Loucy (cell line): ENCODE results near the gene COQ8B.

Experiments used
- H2AFZ ChIP-seq: fragments of 200-600 bp; sonication (generic); 2 replicates; pipeline ENCODE4 v1.6.0; 2016; ENCODE audit warnings: antibody characterized with exemption, mild to moderate bottlenecking, low read length, moderate library complexity
- H3F3A ChIP-seq: fragments of 200-600 bp; 2 replicates; pipeline ENCODE4 v1.6.0; 2016; ENCODE audit warnings: antibody characterized with exemption, low read depth, mild to moderate bottlenecking
- H3K27me3 ChIP-seq: fragments of 200-600 bp; sonication (generic); 2 replicates; pipeline ENCODE4 v1.6.1; 2014; ENCODE audit warnings: low read length, mild to moderate bottlenecking; ENCODE audit not compliant: insufficient read depth, poor library complexity, severe bottlenecking
- H3K36me3 ChIP-seq: fragments of 200-600 bp; sonication (generic); 2 replicates; pipeline ENCODE4 v1.6.1; 2016; ENCODE audit warnings: low read length; ENCODE audit not compliant: insufficient read depth
- H3K4me1 ChIP-seq: fragments of 200-600 bp; sonication (generic); 2 replicates; pipeline ENCODE4 v1.5.1; 2014; ENCODE audit warnings: low read length, mild to moderate bottlenecking; ENCODE audit not compliant: insufficient read depth, poor library complexity, severe bottlenecking
- H3K4me2 ChIP-seq: fragments of 200-600 bp; sonication (generic); 2 replicates; pipeline ENCODE4 v1.6.0; 2014; ENCODE audit warnings: antibody characterized with exemption, low read length, low read depth, mild to moderate bottlenecking; ENCODE audit not compliant: poor library complexity, severe bottlenecking
- H3K4me3 ChIP-seq: fragments of 200-600 bp; sonication (generic); 2 replicates; pipeline ENCODE4 v1.5.1; 2014; ENCODE audit warnings: low read length, mild to moderate bottlenecking, mixed read lengths; ENCODE audit not compliant: poor library complexity, severe bottlenecking
- H3K79me2 ChIP-seq: fragments of 200-600 bp; sonication (generic); 2 replicates; pipeline ENCODE4 v1.6.1; 2014; ENCODE audit warnings: low read length; ENCODE audit not compliant: insufficient read depth
- H3K9ac ChIP-seq: fragments of 200-600 bp; sonication (generic); 2 replicates; pipeline ENCODE4 v1.6.0; 2014; ENCODE audit warnings: mild to moderate bottlenecking, low read depth, low read length, moderate library complexity; ENCODE audit not compliant: poor library complexity, severe bottlenecking
- H3K9me2 ChIP-seq: fragments of 200-600 bp; sonication (generic); replicated peaks from 2 replicates; pipeline ENCODE4 v1.6.1; 2016; ENCODE audit warnings: low read depth, low read length, mixed read lengths
- H3K9me3 ChIP-seq: fragments of 200-600 bp; sonication (generic); 2 replicates; pipeline ENCODE4 v1.6.1; 2014; ENCODE audit warnings: mild to moderate bottlenecking, antibody characterized with exemption, low read length, low read depth; ENCODE audit not compliant: insufficient read depth
- H4K20me1 ChIP-seq: fragments of 200-600 bp; sonication (generic); 2 replicates; pipeline ENCODE4 v1.6.0; 2014; ENCODE audit warnings: antibody characterized with exemption, low read length, mild to moderate bottlenecking; ENCODE audit not compliant: insufficient read depth, poor library complexity, severe bottlenecking
- CTCF ChIP-seq: fragments of 200-600 bp; sonication (generic); conservative IDR thresholded peaks from 2 replicates; pipeline ENCODE4 v1.5.1; 2014; ENCODE audit warnings: mild to moderate bottlenecking, antibody characterized with exemption, low read length
- EZH2phosphoT487 ChIP-seq: fragments of 200-600 bp; IDR thresholded peaks from 2 replicates; pipeline ENCODE4 v1.6.1; 2018; ENCODE audit warnings: antibody characterized with exemption, mild to moderate bottlenecking, moderate library complexity, borderline replicate concordance

COQ8B gene

DNA sequence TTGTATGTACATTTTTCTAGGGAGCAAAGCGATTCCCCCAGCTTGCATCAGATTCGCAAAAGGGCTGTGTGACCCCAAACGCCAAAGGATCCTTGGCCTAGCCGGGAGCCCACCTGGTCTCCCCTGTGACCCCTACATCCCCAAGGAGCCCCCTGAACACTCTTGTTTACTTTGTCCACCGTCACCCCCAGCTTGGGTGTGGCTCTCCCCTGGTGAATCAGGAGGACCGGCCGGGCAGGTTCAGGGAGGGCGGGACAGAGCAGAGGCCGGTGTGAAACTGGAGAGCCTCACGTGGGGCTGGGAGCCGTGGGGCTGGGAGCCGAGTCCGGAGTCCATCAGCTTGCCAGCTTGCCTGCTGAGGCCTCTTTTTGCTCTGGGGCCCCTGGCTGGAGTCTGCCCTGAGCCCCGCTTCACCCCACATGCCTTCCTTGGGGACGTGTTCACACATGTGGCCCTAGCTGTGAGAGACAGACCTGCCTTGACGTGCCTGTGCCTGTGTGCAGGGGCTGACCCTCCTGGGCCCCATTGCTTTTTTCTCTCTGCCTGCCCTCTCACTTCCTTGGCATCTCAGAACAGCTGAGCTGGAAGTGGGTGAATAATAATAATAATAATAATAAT lies 2.2 kb upstream of the COQ8B start:
- H2AFZ ChIP-seq = no peak overlapping the region

DNA sequence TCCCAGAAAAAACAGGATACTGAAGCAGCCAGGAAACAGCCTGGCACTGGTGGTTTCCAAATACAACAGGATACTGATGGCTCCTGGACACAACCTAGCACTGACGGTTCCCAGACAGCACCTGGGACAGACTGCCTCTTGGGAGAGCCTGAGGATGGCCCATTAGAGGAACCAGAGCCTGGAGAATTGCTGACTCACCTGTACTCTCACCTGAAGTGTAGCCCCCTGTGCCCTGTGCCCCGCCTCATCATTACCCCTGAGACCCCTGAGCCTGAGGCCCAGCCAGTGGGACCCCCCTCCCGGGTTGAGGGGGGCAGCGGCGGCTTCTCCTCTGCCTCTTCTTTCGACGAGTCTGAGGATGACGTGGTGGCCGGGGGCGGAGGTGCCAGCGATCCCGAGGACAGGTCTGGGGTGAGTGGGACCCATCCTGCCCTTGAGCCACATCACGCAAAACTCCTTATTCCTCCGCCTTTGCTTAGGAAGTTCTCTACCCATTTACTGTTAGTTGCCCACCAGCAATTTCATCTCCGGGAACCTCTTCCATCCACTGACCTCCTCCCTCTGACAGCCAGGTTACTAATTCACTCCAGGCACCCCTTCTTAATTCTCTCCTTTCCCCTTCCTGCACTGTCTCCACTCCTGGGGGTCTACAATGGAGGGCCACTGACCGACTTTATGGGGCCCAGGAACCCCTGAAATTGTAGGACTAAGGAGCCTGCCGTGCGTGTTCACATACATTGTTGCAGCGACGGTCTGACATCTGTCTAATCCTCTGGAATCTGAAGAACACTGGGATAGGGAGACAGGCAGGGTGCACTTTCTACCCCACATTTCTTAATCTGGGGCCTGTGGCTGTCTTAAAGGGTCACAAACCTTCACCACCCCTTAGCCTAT lies 1.4 kb upstream of the COQ8B start:
- Histone ChIP-seq H3K4me1 (peaks cover 44% of the 10 kb centered on the region), H3K4me2 (peak overlapping the region; percentile 96), H3K79me2 (peaks cover 20% of the 10 kb centered on the region), H3K9ac (peak overlapping the region; percentile 86), H3F3A (no peaks in the 10 kb centered on the region), H3K9me2 (no peaks in the 10 kb centered on the region), H4K20me1 (no peaks in the 10 kb centered on the region), H2AFZ (no peak overlapping the region), H3K4me3 (peak overlapping the region; percentile 95), H3K36me3 (no peaks in the 10 kb centered on the region), H3K27me3 (no peaks in the 10 kb centered on the region), H3K9me3 (no peaks in the 10 kb centered on the region)
- no peak for TF ChIP-seq CTCF

More for the DNA sequence above, 2.2 kb upstream of the COQ8B start:
- no peaks in the 10 kb centered on the region for H3F3A ChIP-seq
- H3K9me2 ChIP-seq = no peaks in the 10 kb centered on the region
- peak overlapping the region; percentile 95 for H3K4me3 ChIP-seq
- no peaks in the 10 kb centered on the region for H4K20me1 ChIP-seq
- no peaks in the 10 kb centered on the region for H3K27me3 ChIP-seq
- peaks cover 43% of the 10 kb centered on the region for H3K4me1 ChIP-seq
- no peaks in the 10 kb centered on the region for H3K36me3 ChIP-seq
- no peak for TF ChIP-seq EZH2phosphoT487
- peak overlapping the region; percentile 96 for H3K4me2 ChIP-seq
- peaks cover 20% of the 10 kb centered on the region for H3K79me2 ChIP-seq
- H3K9ac ChIP-seq = peak overlapping the region; percentile 86
- no peaks in the 10 kb centered on the region for H3K9me3 ChIP-seq

- H3F3A ChIP-seq = no peaks in the 10 kb centered on the region
- no peaks in the 10 kb centered on the region for H3K9me2 ChIP-seq
- no peaks in the 10 kb centered on the region for H3K36me3 ChIP-seq
- peak overlapping the region; percentile 86 for H3K9ac ChIP-seq
- peak overlapping the region; percentile 96 for H3K4me2 ChIP-seq
- H3K9me3 ChIP-seq = no peaks in the 10 kb centered on the region
- H2AFZ ChIP-seq = peak overlapping the region; percentile 96
- H3K4me3 ChIP-seq = peak overlapping the region; percentile 95
- no peaks in the 10 kb centered on the region for H3K27me3 ChIP-seq
- peaks cover 20% of the 10 kb centered on the region for H3K79me2 ChIP-seq
- peaks cover 44% of the 10 kb centered on the region for H3K4me1 ChIP-seq
- no peaks in the 10 kb centered on the region for H4K20me1 ChIP-seq
- TF ChIP-seq CTCF (no peak), EZH2phosphoT487 (no peak)
These were observed 716 bp upstream of the COQ8B start for GRCh38 chr19:40717325-40717879.
